Endothelial cell of umbilical vein (primary cell): ENCODE results near the gene KLHL10. TPM values are rescaled to one million over a fixed set of nuclear protein-coding genes. Genes with fewer than 3 reads are reported as not detected.

Source experiments
- BruUV-seq: library from RNA; stranded (reverse); fragments of 400-500 nt; replicated peaks from 2 replicates; lab custom pipeline; 2021; lab: Mats Ljungman, UMichigan
- CTCF ChIA-PET: fragments of 300-600, 350-600 bp; sonication (Branson Sonifier 250); formaldehyde crosslinking; loops from one replicate; lab custom pipeline; 2021; ENCODE audit warnings: antibody characterized with exemption, inconsistent platforms; lab: Charles Lee
- POLR2A ChIA-PET: fragments of 300-600, 350-600 bp; sonication (Branson Sonifier 250); formaldehyde crosslinking; loops from one replicate; lab custom pipeline; 2021; ENCODE audit warnings: antibody characterized with exemption, inconsistent platforms; lab: Charles Lee
- DNase-seq: peaks from one replicate; pipeline ENCODE4 v3.0.0-alpha.2; 2011; ENCODE audit warnings: low read depth, low spot score
- FAIRE-seq: peaks from 2 replicates; lab custom pipeline; 2011; peaks lifted over from hg19 to GRCh38; lab: Jason Lieb, UNC
- H2AFZ ChIP-seq: 2 replicates; pipeline ENCODE4 v1.6.0; 2012; ENCODE audit warnings: low read depth, low read length, control low read depth, inconsistent platforms
- H3K27ac ChIP-seq: 2 replicates; pipeline ENCODE4 v1.5.1; 2011; ENCODE audit warnings: low read depth, mild to moderate bottlenecking, control low read depth, low read length, moderate library complexity; ENCODE audit not compliant: insufficient read depth
- H3K27me3 ChIP-seq, 2 experiments: 2 replicates each; pipeline versions ENCODE4 v1.6.0 to v1.6.1; 2011; ENCODE audit warnings: low read length in 2 of 2, mixed read lengths in 1 of 2; ENCODE audit not compliant: control insufficient read depth in 2 of 2, insufficient read depth in 2 of 2
- H3K36me3 ChIP-seq, 2 experiments: 2 replicates in 1 of 2; 3 replicates in 1 of 2; pipeline ENCODE4 v1.5.1; 2011; ENCODE audit warnings: low read length in 2 of 2, mild to moderate bottlenecking in 1 of 2, moderate library complexity in 1 of 2; ENCODE audit not compliant: control insufficient read depth in 2 of 2, insufficient read depth in 2 of 2; ENCODE audit errors: extremely low read depth in 1 of 2
- H3K4me1 ChIP-seq: 3 replicates; pipeline ENCODE4 v1.5.1; 2011; ENCODE audit warnings: mild to moderate bottlenecking, low read length; ENCODE audit not compliant: control insufficient read depth, insufficient read depth; ENCODE audit errors: extremely low read depth
- H3K4me2 ChIP-seq: 2 replicates; pipeline ENCODE4 v1.6.1; 2011; ENCODE audit warnings: low read length, control low read depth, mixed read lengths; ENCODE audit not compliant: insufficient read depth
- H3K4me3 ChIP-seq, 3 experiments: fragments of 200-600 bp in 1 of 3; sonication (generic), shearing (Covaris generic) in 1 of 3; replicated peaks in 1 of 3; 2 replicates each; pipeline ENCODE4 v1.5.1; 2011 to 2016; ENCODE audit warnings: control low read depth in 3 of 3, low read length in 3 of 3, mild to moderate bottlenecking in 2 of 3, inconsistent platforms in 1 of 3, low read depth in 1 of 3, moderate library complexity in 1 of 3; ENCODE audit not compliant: insufficient read depth in 1 of 3
- H3K79me2 ChIP-seq: 2 replicates; pipeline ENCODE4 v1.6.0; 2012; ENCODE audit warnings: low read length, inconsistent platforms; ENCODE audit not compliant: control insufficient read depth, insufficient read depth
- H3K9ac ChIP-seq: replicated peaks from 2 replicates; pipeline ENCODE3; 2011; ENCODE audit warnings: low read length, control low read depth; ENCODE audit not compliant: insufficient read depth; ENCODE audit errors: extremely low read depth
- H3K9me1 ChIP-seq: replicated peaks from 3 replicates; pipeline ENCODE4 v1.6.0; 2011; ENCODE audit warnings: mild to moderate bottlenecking, low read length; ENCODE audit not compliant: control insufficient read depth, insufficient read depth; ENCODE audit errors: extremely low read depth
- H3K9me3 ChIP-seq: replicated peaks from 2 replicates; pipeline ENCODE4 v1.5.1; 2012; ENCODE audit warnings: low read length, inconsistent platforms; ENCODE audit not compliant: control insufficient read depth, insufficient read depth
- H4K20me1 ChIP-seq: replicated peaks from 2 replicates; pipeline ENCODE3; 2011; ENCODE audit warnings: mild to moderate bottlenecking, low read length; ENCODE audit not compliant: control insufficient read depth, insufficient read depth; ENCODE audit errors: extremely low read depth
- EZH2 ChIP-seq: IDR thresholded peaks from 2 replicates; pipeline ENCODE4 v1.6.1; 2012; ENCODE audit warnings: borderline replicate concordance, low read depth, mild to moderate bottlenecking, moderate library complexity, low read length, inconsistent platforms; ENCODE audit not compliant: severe bottlenecking
- FOS ChIP-seq: IDR thresholded peaks from 2 replicates; pipeline ENCODE4 v1.6.1; 2011; ENCODE audit warnings: mild to moderate bottlenecking, low read length, moderate library complexity, borderline replicate concordance; ENCODE audit not compliant: insufficient read depth
- GATA2 ChIP-seq: IDR thresholded peaks from 2 replicates; pipeline ENCODE4 v1.7.0; 2011; ENCODE audit warnings: low read depth, mild to moderate bottlenecking, moderate library complexity, mixed read lengths, low read length; ENCODE audit not compliant: insufficient read length, insufficient read depth
- JUN ChIP-seq: IDR thresholded peaks from 2 replicates; pipeline ENCODE4 v1.6.1; 2011; ENCODE audit warnings: borderline replicate concordance, low read depth; ENCODE audit not compliant: insufficient read length, insufficient read depth
- MYC ChIP-seq: IDR thresholded peaks from one replicate; pipeline ENCODE4 v1.6.1; 2011; ENCODE audit warnings: mild to moderate bottlenecking, low read depth, low read length
- dilution Hi-C: fragments of 300-500 bp; cut with MboI; formaldehyde crosslinking; loops from one replicate; pipeline ENCODE4 v1.15.0; 2019; ENCODE audit warnings: low sequenced_read_pairs; ENCODE audit not compliant: extremely low pct_ligation_motif_present
- intact Hi-C: fragments of 100-400 bp; cut with micrococcal nuclease; formaldehyde crosslinking; loops from one replicate; pipeline ENCODE4 v1.10.0; 2022
- polyA plus RNA-seq, 4 experiments: library from polyadenylated mRNA; depleted of rRNA in 3 of 4; stranded (reverse) in 3 of 4; unstranded in 1 of 4; fragments of >200 nt; gene quantifications; 2 replicates each; pipeline versions ENCODE4 v1.2.1 to v1.2.3, GENCODE V29; 2011 to 2012; ENCODE audit warnings: missing spikeins in 1 of 4
- total RNA-seq: library from RNA; stranded (reverse); gene quantifications from 2 replicates; pipeline ENCODE4 v1.2.3, GENCODE V29; 2021
- TF ChIP-seq, protein P1 (sequence below): IDR thresholded peaks from 2 replicates; pipeline ENCODE4 v1.6.1; 2011; ENCODE audit not compliant: insufficient read depth, insufficient read length
- TF ChIP-seq, protein P2 (sequence below), 2 donors: IDR thresholded peaks; 1 replicate in 1 of 2; 2 replicates in 1 of 2; pipeline ENCODE4 v1.5.1; 2011; ENCODE audit warnings: low read length in 2 of 2, mild to moderate bottlenecking in 2 of 2, moderate library complexity in 2 of 2, control low read depth in 1 of 2, inconsistent platforms in 1 of 2, low read depth in 1 of 2; ENCODE audit not compliant: insufficient read depth in 1 of 2; ENCODE audit errors: extremely low read depth in 1 of 2

The KLHL10 gene
- total and polyA plus RNA-seq, 2 donors (not counting 3 experiments of a cell fraction or from before 2014, with no cell fraction given): 0.10 TPM; not detected in 1

DNA sequence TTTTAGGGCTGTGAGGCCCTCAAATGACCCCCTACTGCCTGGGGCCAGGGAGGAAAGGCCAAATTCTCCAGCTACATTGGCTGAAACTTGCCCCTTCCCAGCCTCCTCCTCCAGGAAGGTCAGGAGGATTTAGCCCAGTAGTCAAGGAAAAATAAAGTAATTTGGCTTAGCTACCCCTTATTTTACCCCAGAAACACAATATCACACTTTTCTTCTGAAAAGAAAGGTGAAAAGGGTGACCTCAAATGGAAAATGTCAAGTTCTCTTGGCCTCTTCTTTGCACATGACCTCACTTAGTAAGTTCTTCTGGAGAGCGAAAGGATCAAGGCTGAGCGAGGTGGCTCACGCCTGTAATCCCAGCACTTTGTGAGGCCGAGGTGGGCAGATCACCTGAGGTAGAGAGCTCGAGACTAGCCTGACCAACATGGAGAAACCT lies 43.1 kb upstream of the KLHL10 start:
- dilution Hi-C loops: no loop called here
- no peak overlapping the region for H3K9ac ChIP-seq
- CTCF ChIA-PET: interaction anchor here (0.7 to 9.8 kb wide), 4 partner anchors 9 to 57 kb away, joined by 3 to 98 read pairs (median 4); partner anchors contain the start of gene JUP

More for the DNA sequence above, 43.1 kb upstream of the KLHL10 start:
- peaks cover 16% of the 10 kb centered on the region for H3K4me1 ChIP-seq
- H3K27me3 ChIP-seq: peaks cover 0 to 2% of the 10 kb centered on the region in 2 experiments
- H3K4me3 ChIP-seq: no peak overlapping the region
- no peaks in the 10 kb centered on the region for H3K9me1 ChIP-seq
- POLR2A ChIA-PET: interaction anchor here (0.9 to 2.1 kb wide), 5 partner anchors 8 to 21 kb away, joined by 3 to 13 read pairs (median 3); partner anchors contain the start of gene JUP
- H2AFZ ChIP-seq: no peak overlapping the region
- no TSS peak for BruUV-seq
- TF ChIP-seq EZH2: no peak
- no peak for TF ChIP-seq MYC
- TF ChIP-seq FOS: no peak
- TF ChIP-seq, protein P1, sequence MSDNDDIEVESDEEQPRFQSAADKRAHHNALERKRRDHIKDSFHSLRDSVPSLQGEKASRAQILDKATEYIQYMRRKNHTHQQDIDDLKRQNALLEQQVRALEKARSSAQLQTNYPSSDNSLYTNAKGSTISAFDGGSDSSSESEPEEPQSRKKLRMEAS: no peak
- TF ChIP-seq, protein P2, sequence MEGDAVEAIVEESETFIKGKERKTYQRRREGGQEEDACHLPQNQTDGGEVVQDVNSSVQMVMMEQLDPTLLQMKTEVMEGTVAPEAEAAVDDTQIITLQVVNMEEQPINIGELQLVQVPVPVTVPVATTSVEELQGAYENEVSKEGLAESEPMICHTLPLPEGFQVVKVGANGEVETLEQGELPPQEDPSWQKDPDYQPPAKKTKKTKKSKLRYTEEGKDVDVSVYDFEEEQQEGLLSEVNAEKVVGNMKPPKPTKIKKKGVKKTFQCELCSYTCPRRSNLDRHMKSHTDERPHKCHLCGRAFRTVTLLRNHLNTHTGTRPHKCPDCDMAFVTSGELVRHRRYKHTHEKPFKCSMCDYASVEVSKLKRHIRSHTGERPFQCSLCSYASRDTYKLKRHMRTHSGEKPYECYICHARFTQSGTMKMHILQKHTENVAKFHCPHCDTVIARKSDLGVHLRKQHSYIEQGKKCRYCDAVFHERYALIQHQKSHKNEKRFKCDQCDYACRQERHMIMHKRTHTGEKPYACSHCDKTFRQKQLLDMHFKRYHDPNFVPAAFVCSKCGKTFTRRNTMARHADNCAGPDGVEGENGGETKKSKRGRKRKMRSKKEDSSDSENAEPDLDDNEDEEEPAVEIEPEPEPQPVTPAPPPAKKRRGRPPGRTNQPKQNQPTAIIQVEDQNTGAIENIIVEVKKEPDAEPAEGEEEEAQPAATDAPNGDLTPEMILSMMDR (IDR thresholded peaks at IDR 0.05; ENCODE audit: extremely low read depth in 1 of 2, insufficient read depth in 1 of 2, low read depth in 1 of 2, low read length in 2 of 2): no peak
- TF ChIP-seq JUN: no peak
- no peak for TF ChIP-seq GATA2
- FAIRE-seq (no peak), DNase-seq (no peak)
- H3K27ac ChIP-seq: no peak overlapping the region
- H3K36me3 ChIP-seq: no peaks in the 10 kb centered on the region
- H3K9me3 ChIP-seq: no peaks in the 10 kb centered on the region
- H3K4me2 ChIP-seq: no peak overlapping the region
- no peaks in the 10 kb centered on the region for H3K79me2 ChIP-seq
- no peaks in the 10 kb centered on the region for H4K20me1 ChIP-seq
- intact Hi-C loops: no loop called here
